ENCODE measurements around the gene TGIF2. TPM values are rescaled to one million over a fixed set of nuclear protein-coding genes. Genes with fewer than 3 reads are reported as not detected.
A peak's percentile ranks its signal among the peaks of the same experiment; 100 is the strongest.

TGIF2 gene
- 10 to 100 TPM; 47.3 to 58.4 TPM for total RNA-seq

DNA sequence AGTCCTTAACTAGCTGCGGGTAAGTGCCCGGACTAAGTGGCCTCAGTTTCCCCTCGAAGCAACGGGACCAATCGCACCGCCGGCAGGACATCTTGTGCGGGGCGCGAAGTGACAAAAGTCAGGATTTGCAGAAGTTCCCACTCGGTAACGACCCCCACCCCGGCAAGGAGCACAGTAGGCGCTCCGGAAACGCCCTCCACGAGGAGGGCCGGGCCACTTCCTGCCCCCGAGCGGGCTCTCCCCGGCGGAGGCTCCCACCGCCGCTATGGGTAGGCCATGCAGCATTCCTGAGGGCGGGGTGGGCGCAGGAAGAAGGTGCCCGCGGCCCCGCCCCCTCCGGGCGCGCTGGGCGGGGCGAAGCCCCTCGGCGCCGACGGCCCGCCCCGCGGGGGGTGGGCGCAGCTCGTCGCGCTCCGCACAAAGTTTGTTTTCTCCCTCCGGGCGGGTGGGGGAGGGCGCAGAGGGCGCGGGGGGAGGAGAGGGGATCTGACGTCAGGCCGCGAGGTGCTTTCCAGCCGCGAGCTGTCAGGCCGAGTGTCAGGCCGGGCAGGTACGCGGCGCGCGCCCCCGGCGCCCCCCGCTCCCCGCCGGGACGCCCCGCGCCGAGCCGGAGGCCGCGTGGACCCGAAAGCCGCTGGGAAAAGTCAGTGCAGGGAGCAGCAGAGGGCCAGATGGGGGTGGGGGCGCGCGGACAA lies at the start of gene TGIF2:
Gene TGIF2, plus strand, starts transcription at position 495 of the 695 bp plus-strand sequence. CDS start 5,178 bp downstream, outside the sequence.
- peak; percentile 88 to 92 for DNase-seq
- Mint-ChIP-seq H3K27me3 (ENCODE audit: low read depth) (no peaks in the 10 kb centered on the region), H3K4me3 (peak within 1 kb of the TSS; percentile 91 to 98), H3K36me3 (ENCODE audit: insufficient read depth in 2 of 2) (peaks cover 5 to 10% of the 10 kb centered on the region in 2 donors), H3K9me3 (no peaks in the 10 kb centered on the region), H3K4me1 (ENCODE audit: low read depth) (peaks cover 38% of the 10 kb centered on the region), H3K27ac (peak within 1 kb of the TSS; percentile 93)
- peak; percentile 77 to 80 for ATAC-seq (replicated peaks in 1 of 2)

DNA sequence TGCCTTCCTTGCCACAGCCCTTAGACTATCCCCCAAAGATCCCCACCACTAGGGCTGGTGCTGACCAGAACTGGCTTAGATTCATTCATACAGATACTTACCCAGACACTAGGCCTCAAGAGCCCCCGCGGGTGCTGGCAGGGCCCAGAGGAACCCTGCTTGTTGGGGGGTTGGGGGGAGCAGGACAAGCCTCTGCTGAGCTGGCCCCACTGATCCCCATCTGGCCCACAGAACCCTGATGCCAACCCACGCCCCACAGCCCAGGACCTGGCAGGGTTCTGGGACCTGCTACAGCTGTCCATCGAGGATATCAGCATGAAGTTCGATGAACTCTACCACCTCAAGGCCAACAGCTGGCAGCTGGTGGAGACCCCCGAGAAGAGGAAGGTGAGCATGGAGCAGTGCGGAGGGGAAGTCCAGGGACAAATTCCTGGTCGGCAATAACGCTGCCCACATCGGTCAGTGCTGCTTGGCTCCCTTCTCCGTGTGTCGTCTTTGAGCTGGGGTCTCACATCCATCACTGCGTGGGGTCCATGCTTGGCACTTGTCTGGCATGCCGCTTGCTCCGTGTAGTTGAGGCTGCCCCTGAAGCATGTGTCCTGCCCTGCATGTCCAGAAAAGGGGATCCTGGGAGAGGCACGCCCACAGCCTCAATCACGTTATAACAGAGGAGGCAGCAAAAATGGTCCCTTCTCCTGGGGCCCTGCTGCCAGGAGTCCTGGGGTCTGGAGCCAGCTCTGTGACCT lies 47.6 kb upstream of the TGIF2 start:
- Mint-ChIP-seq H3K9me3 (no peaks in the 10 kb centered on the region), H3K27me3 (ENCODE audit: low read depth) (no peaks in the 10 kb centered on the region), H3K36me3 (ENCODE audit: insufficient read depth in 2 of 2) (peaks cover 0 to 6% of the 10 kb centered on the region in 2 donors), H3K4me1 (ENCODE audit: low read depth) (no peaks in the 10 kb centered on the region), H3K4me3 (no peak overlapping the region), H3K27ac (no peak overlapping the region)
- no peak for DNase-seq
- ATAC-seq (replicated peaks in 1 of 2), result no peak

DNA sequence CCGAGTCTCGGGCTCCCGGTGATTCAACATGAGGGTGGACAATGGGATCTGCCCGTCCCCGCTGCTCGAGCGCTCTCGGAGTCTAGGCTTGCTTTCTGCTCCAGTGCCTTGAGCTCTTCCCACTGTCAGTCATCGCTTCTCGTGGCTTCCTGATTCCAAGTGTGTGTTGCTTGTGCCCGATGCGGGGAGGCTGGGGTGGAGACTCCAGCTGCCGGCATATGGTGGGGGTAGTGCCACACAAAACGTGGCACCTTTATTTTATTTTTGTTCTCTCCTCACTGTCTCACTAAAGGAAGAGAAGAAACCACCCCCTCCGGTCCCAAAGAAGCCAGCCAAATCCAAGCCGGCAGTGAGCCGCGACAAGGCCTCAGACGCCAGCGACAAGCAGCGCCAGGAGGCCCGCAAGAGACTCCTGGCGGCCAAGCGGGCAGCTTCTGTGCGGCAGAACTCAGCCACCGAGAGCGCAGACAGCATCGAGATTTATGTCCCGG lies 46.8 kb upstream of the TGIF2 start:
- Mint-ChIP-seq H3K27me3 (ENCODE audit: low read depth) (no peaks in the 10 kb centered on the region), H3K36me3 (ENCODE audit: insufficient read depth in 2 of 2) (peaks cover 0 to 5% of the 10 kb centered on the region in 2 donors), H3K4me3 (no peak overlapping the region)

DNA sequence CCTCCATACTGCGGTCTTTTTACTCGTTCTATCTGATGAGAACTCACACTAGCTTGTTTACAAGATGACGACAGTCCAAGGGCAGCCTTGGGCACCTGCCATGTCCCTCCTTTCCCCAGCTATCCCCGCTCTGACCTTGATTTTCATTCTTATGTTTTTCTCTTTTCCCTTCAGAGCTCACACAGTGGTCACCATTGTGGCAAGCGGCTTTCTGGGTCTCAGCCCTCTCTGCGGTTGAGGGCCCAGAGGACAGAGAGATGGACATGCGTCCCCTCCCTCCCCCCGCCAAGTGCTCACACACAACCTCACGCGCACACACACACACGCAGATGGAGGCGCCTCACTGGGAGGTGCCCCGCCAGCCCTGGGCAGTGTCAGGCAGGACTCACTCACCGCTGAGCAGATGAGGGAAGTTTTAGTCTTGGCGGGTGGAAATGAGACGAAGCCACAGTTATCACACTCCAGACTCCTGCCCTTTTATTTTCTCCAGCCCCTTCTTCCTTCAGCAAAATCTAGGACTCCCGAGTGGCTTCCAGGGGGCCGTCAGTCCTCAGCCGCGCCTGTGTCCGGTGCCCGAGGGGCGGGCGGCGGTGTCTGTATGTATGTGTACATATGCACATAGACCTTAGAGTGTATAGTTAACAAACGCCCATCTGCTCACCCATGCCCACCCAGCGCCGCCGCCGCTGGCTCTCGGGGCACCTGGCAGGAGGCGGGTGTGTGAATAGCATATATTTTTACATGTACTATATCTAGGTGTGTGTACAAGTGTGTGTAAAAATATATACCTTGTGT lies 45.9 kb upstream of the TGIF2 start:
- DNase-seq (no peak), ATAC-seq (replicated peaks in 1 of 2) (no peak)
- Mint-ChIP-seq H3K27me3 (ENCODE audit: low read depth) (no peaks in the 10 kb centered on the region), H3K9me3 (no peaks in the 10 kb centered on the region), H3K4me1 (ENCODE audit: low read depth) (no peaks in the 10 kb centered on the region), H3K27ac (no peak overlapping the region), H3K4me3 (no peak overlapping the region), H3K36me3 (ENCODE audit: insufficient read depth in 2 of 2) (peaks cover 0 to 4% of the 10 kb centered on the region in 2 donors)

More for the DNA sequence above, 46.8 kb upstream of the TGIF2 start:
- Mint-ChIP-seq H3K4me1 (ENCODE audit: low read depth) (no peaks in the 10 kb centered on the region), H3K27ac (no peak overlapping the region), H3K9me3 (no peaks in the 10 kb centered on the region)
- ATAC-seq (replicated peaks in 1 of 2) (no peak), DNase-seq (no peak)

DNA sequence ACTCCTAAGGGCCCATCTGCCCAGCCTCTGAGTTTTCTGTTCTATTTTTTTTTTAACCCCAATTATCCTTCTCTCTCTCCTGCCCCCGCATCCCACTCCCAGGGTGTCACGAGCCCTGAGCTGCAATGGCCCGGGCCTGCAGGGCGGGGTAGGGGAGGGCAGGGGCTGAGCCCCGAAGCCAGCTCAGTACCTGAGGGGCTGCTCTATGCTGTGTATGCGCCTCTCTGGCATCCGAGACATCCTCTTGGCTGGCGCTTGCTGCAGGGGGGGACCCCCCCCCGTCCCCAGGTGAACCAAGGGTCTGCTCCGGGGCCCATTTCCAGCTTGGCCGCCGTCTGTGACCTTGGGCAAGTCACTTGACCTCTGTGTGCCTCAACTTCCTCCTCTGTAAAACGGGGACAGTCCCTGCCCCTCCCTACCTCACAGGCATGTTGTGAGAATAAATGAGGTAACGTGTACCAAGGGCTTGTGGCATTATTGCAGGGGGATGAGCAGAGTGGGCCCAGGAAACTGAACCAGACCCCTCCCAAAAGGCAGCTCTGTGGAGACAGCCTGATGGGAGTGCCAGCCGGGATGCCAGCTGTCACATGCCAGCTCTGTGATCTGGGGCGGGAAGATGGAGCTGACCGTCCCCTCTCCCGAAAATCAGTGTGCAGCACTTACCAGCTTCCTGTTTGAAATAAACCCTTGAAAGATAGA lies 45.1 kb upstream of the TGIF2 start:
- no peaks in the 10 kb centered on the region for H3K9me3 Mint-ChIP-seq
- no peak overlapping the region for H3K4me3 Mint-ChIP-seq
- H3K27me3 Mint-ChIP-seq (ENCODE audit: low read depth), result no peaks in the 10 kb centered on the region
- ATAC-seq (replicated peaks in 1 of 2), result no peak
- DNase-seq, result no peak
- no peak overlapping the region for H3K27ac Mint-ChIP-seq
- peaks cover 0 to 4% of the 10 kb centered on the region in 2 donors for H3K36me3 Mint-ChIP-seq (ENCODE audit: insufficient read depth in 2 of 2)
- H3K4me1 Mint-ChIP-seq (ENCODE audit: low read depth), result no peaks in the 10 kb centered on the region

DNA sequence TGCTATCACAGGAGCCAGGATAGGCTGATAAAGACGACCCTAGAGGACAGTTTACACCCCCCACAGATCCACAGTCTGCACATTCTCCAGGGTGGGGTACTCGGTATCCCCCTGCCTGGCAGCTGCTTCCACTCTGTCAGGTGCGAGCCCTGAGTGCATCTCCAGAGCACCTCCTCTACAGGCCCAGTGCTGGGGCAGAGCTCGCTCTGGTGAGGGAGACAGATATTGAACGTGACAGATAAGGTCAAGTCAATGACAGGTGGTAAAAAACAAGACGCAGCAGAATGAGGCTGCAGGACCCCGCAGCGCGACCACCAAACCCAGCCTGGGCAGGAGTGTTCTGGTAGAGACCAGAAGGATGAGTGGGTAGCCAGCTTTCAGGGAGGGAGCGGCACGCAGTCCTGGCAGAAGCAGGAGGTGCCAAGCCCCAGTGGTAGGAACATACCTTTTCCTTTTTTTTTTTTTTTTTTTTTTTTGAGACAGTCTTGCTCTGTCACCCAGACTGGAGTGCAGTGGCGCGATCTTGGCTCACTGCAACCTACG lies 44.5 kb upstream of the TGIF2 start:
- H3K36me3 Mint-ChIP-seq (ENCODE audit: insufficient read depth in 2 of 2), result peaks cover 0 to 4% of the 10 kb centered on the region in 2 donors
- no peak overlapping the region for H3K4me3 Mint-ChIP-seq
- H3K27ac Mint-ChIP-seq, result no peak overlapping the region

DNA sequence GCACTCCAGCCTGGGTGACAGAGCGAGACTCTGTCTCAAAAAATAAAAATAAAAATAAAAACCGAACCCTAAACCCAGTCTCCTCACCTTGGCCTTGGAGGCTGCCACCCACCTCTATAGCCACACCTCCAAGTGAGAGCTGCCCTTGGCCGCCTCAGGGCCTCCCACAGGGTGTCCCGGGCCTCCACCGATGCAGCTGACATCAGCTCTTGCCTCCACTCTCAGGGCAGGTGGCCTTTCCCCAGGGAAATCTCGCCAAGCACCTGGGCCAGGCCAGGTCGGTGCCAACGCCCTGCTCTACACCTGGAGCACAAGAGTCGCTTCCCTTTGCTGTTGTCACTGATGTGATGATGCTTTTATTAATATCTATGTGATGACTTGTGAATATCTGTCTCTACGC lies 41.0 kb upstream of the TGIF2 start:
- H3K27me3 Mint-ChIP-seq (ENCODE audit: low read depth), result no peaks in the 10 kb centered on the region
- H3K9me3 Mint-ChIP-seq, result no peaks in the 10 kb centered on the region
- peaks cover 0 to 2% of the 10 kb centered on the region in 2 donors for H3K36me3 Mint-ChIP-seq (ENCODE audit: insufficient read depth in 2 of 2)
- DNase-seq (no peak), ATAC-seq (replicated peaks in 1 of 2) (no peak)
- H3K4me1 Mint-ChIP-seq (ENCODE audit: low read depth), result no peaks in the 10 kb centered on the region
- no peak overlapping the region for H3K4me3 Mint-ChIP-seq
- H3K27ac Mint-ChIP-seq, result no peak overlapping the region

More for the DNA sequence above, 44.5 kb upstream of the TGIF2 start:
- Mint-ChIP-seq H3K27me3 (ENCODE audit: low read depth) (no peaks in the 10 kb centered on the region), H3K4me1 (ENCODE audit: low read depth) (no peaks in the 10 kb centered on the region), H3K9me3 (no peaks in the 10 kb centered on the region)
- ATAC-seq (replicated peaks in 1 of 2) (no peak), DNase-seq (no peak)

DNA sequence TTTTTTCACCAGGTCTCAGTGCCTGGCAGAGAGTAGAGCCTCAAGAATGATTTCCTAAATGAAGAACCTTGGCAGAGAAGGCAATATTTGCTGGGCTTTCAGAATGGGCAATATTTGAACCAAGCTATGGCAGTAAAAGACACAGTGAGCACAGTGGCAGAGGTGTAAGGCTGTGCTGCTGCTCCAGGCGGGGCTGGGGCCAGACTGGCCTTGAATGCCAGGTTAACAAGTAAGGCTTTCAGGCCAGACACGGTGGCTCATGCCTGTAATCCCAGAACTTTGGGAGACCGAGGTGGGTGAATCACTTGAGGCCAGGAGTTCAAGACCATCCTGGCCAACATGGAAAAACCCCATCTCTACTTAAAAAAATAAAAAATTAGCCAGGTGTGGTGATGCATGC lies 40.6 kb upstream of the TGIF2 start:
- ATAC-seq (replicated peaks in 1 of 2) (no peak), DNase-seq (no peak)
- Mint-ChIP-seq H3K36me3 (ENCODE audit: insufficient read depth in 2 of 2) (no peaks in the 10 kb centered on the region), H3K9me3 (no peaks in the 10 kb centered on the region), H3K27ac (no peak overlapping the region), H3K4me1 (ENCODE audit: low read depth) (no peaks in the 10 kb centered on the region), H3K27me3 (ENCODE audit: low read depth) (no peaks in the 10 kb centered on the region), H3K4me3 (no peak overlapping the region)

DNA sequence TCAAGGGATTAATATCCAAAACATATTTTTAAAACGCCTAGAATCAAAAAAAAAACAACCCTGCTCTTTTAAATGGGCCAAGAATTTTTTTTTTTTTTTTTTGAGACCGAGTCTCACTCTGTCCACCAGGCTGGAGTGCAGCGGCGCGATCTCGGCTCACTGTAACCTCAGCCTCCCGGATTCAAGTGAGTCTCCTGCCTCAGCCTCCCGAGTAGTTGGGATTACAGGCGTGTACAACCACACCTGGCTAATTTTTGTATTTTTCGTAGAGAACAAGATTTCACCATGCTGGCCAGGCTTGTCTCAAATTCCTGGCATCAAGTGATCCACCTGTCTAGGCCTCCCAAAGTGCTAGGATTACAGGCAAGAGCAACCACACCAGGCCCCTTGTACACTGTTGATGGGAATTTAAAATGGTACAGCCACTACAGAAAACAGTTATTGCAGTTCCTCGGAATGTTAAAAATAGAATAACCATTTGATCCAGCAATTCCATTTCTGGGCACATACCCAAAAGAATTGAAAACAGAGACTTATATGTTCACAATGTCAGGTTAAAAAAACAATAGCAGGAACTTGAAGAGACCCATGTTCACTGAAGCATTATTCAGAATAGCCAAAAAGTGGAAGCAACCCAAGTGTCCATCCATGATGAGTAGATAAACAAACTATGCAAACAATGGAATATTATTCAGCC lies 35.2 kb upstream of the TGIF2 start:
- no peak overlapping the region for H3K27ac Mint-ChIP-seq
- no peak for ATAC-seq (replicated peaks in 1 of 2)
- H3K4me3 Mint-ChIP-seq, result no peak overlapping the region
- no peak for DNase-seq
- H3K36me3 Mint-ChIP-seq (ENCODE audit: insufficient read depth in 2 of 2), result no peaks in the 10 kb centered on the region
- no peaks in the 10 kb centered on the region for H3K9me3 Mint-ChIP-seq
- no peaks in the 10 kb centered on the region for H3K4me1 Mint-ChIP-seq (ENCODE audit: low read depth)
- no peaks in the 10 kb centered on the region for H3K27me3 Mint-ChIP-seq (ENCODE audit: low read depth)

DNA sequence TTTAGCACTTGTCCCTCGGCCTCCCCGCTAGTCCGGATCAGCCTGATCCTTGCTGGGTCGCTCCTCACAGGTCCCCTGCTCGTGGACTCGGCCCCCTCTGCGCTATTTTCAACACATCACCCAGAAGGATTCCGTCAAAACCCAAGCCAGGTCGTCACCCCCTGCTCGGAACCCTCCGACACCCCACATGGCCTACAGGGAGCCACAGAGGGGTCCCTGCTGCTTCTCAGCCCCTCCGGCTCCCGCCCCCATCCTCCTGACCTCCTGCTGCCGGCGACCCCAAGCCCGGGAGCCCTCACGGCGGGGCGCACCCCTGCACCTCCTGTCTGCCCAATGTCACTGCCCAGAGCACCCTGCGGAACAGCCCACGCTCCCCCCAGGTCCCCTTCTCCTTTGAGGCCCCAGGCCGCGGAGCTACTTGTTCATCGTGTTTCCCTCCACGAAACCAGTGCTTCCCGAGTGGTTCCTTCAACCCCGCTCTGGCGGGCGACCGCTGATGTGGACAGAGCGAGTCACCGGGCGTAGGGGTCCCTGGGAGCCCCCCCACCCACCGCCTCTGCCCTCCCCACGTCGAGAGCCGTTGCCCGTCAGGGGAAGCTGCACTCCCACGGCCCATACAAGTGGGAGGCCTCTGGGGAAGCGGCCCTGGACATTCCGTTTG lies 32.7 kb upstream of the TGIF2 start:
- Mint-ChIP-seq H3K4me1 (ENCODE audit: low read depth) (no peaks in the 10 kb centered on the region), H3K36me3 (ENCODE audit: insufficient read depth in 2 of 2) (no peaks in the 10 kb centered on the region), H3K9me3 (no peaks in the 10 kb centered on the region), H3K4me3 (no peak overlapping the region), H3K27me3 (ENCODE audit: low read depth) (no peaks in the 10 kb centered on the region), H3K27ac (no peak overlapping the region)
- ATAC-seq (replicated peaks in 1 of 2), result no peak
- DNase-seq, result no peak

DNA sequence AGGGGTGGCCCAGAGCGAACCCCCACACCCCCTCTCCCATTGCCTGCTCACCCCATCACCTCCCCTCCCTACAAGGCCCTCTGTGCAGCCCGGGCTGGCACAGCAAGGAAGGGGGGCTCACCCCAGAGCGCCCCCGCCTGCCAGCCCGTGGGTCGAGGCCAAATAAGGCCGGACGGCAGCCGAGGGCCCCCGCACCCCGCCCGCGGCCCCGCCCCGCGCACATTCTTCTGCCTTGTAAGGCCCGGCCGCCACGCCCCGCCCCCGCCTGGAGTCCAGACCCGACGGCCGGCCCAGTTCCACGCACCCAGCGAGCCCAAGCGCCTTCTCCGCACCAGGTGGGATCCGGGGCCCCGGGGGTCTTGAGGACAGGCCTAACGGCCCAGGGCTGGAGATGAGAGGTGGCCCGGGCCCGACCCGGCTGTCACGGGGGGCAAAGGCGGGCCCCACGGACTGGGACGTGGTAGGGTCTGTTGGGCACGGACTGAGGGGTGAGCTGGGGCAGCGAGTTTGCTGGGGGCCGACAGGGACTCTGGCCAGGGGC lies 32.1 kb upstream of the TGIF2 start, which contains the start of gene MYL9:
Gene MYL9, plus strand, starts transcription at position 293 of the 541 bp plus-strand sequence. CDS start 3,366 bp downstream, outside the sequence.
- Mint-ChIP-seq H3K27me3 (ENCODE audit: low read depth) (no peaks in the 10 kb centered on the region), H3K4me3 (no peak within 1 kb of the TSS), H3K4me1 (ENCODE audit: low read depth) (no peaks in the 10 kb centered on the region), H3K27ac (no peak within 1 kb of the TSS), H3K36me3 (ENCODE audit: insufficient read depth in 2 of 2) (no peaks in the 10 kb centered on the region), H3K9me3 (no peaks in the 10 kb centered on the region)
- DNase-seq (peak; percentile 19 to 20), ATAC-seq (replicated peaks in 1 of 2) (peak; percentile 51 to 65)

Data from activated T-cell treated with anti-CD3 and anti-CD28 coated beads, Interleukin-2, amount 50 U/mL, for 72 hours (primary cell).